H9 (cell line): Measurements from ENCODE around the gene NCOA5. TPM values are rescaled to one million over a fixed set of nuclear protein-coding genes. Genes with fewer than 3 reads are reported as not detected.

ENCODE experiments used
- DNase-seq: peaks from one replicate; pipeline ENCODE4 v3.0.0-alpha.2; 2017
- H2AFZ ChIP-seq: one replicate; pipeline ENCODE4 v1.6.1; 2013; ENCODE audit warnings: mild to moderate bottlenecking, low read length, control low read depth, moderate library complexity
- H2AK5ac ChIP-seq: 2 replicates; pipeline ENCODE4 v1.6.1; 2013; ENCODE audit warnings: low read length, control low read depth, mixed read lengths; ENCODE audit not compliant: insufficient read length
- H2BK120ac ChIP-seq: one replicate; pipeline ENCODE4 v1.6.1; 2013; ENCODE audit warnings: low read depth, mild to moderate bottlenecking, low read length, control low read depth, inconsistent platforms; ENCODE audit not compliant: poor library complexity, severe bottlenecking
- H2BK12ac ChIP-seq: 2 replicates; pipeline ENCODE4 v1.6.1; 2013; ENCODE audit warnings: low read length, control low read depth, mixed read lengths, low read depth; ENCODE audit not compliant: insufficient read length
- H2BK15ac ChIP-seq: 2 replicates; pipeline ENCODE4 v1.6.1; 2013; ENCODE audit warnings: low read depth, low read length, control low read depth
- H2BK20ac ChIP-seq: one replicate; pipeline ENCODE4 v1.6.1; 2013; ENCODE audit warnings: low read depth, mild to moderate bottlenecking, low read length, control low read depth, inconsistent platforms; ENCODE audit not compliant: poor library complexity, severe bottlenecking
- H2BK5ac ChIP-seq: 2 replicates; pipeline ENCODE4 v1.6.1; 2013; ENCODE audit warnings: low read length, control low read depth, mixed read lengths; ENCODE audit not compliant: insufficient read length
- H3K14ac ChIP-seq: 2 replicates; pipeline ENCODE4 v1.6.1; 2013; ENCODE audit warnings: low read length, control low read depth; ENCODE audit not compliant: insufficient read depth
- H3K18ac ChIP-seq: 2 replicates; pipeline ENCODE4 v1.6.1; 2013; ENCODE audit warnings: low read depth, mild to moderate bottlenecking, mixed read lengths, low read length, control low read depth; ENCODE audit not compliant: insufficient read length
- H3K23ac ChIP-seq: 2 replicates; pipeline ENCODE4 v1.6.1; 2013; ENCODE audit warnings: low read length, control low read depth, mixed read lengths, low read depth; ENCODE audit not compliant: insufficient read length
- H3K23me2 ChIP-seq: 2 replicates; pipeline ENCODE4 v1.6.1; 2013; ENCODE audit warnings: low read depth, mild to moderate bottlenecking, mixed read lengths, low read length, control low read depth; ENCODE audit not compliant: insufficient read length, poor library complexity, severe bottlenecking
- H3K27ac ChIP-seq: 2 replicates; pipeline ENCODE4 v1.5.1; 2013; ENCODE audit warnings: low read length, control low read depth, mixed read lengths, low read depth; ENCODE audit not compliant: insufficient read length
- H3K27me3 ChIP-seq: 2 replicates; pipeline ENCODE4 v1.6.1; 2013; ENCODE audit warnings: low read length, control low read depth, inconsistent platforms; ENCODE audit not compliant: insufficient read depth
- H3K4ac ChIP-seq: 2 replicates; pipeline ENCODE4 v1.6.1; 2013; ENCODE audit warnings: low read depth, mild to moderate bottlenecking, control low read depth, inconsistent platforms, low read length, moderate library complexity
- H3K4me1 ChIP-seq: 2 replicates; pipeline ENCODE4 v1.6.1; 2013; ENCODE audit warnings: low read length, control low read depth, inconsistent platforms; ENCODE audit not compliant: insufficient read depth
- H3K4me2 ChIP-seq: 2 replicates; pipeline ENCODE4 v1.6.1; 2013; ENCODE audit warnings: low read length, control low read depth, mixed read lengths; ENCODE audit not compliant: insufficient read length, insufficient read depth
- H3K56ac ChIP-seq: 2 replicates; pipeline ENCODE4 v1.6.1; 2013; ENCODE audit warnings: low read depth, mild to moderate bottlenecking, mixed read lengths, low read length, control low read depth; ENCODE audit not compliant: insufficient read length
- H3K79me1 ChIP-seq: 2 replicates; pipeline ENCODE4 v1.6.1; 2013; ENCODE audit warnings: low read depth, mild to moderate bottlenecking, moderate library complexity, low read length, control low read depth, inconsistent platforms; ENCODE audit not compliant: insufficient read depth, poor library complexity, severe bottlenecking
- H3K79me2 ChIP-seq: 2 replicates; pipeline ENCODE4 v1.6.1; 2013; ENCODE audit warnings: low read length, control low read depth, inconsistent platforms; ENCODE audit not compliant: insufficient read depth
- H3K9ac ChIP-seq: 2 replicates; pipeline ENCODE4 v1.6.1; 2013; ENCODE audit warnings: low read length, control low read depth, mixed read lengths; ENCODE audit not compliant: insufficient read length; ENCODE audit errors: extremely low read depth
- H3K9me3 ChIP-seq: one replicate; pipeline ENCODE4 v1.6.1; 2013; ENCODE audit warnings: low read depth, low read length, inconsistent platforms; ENCODE audit not compliant: control insufficient read depth
- H3T11ph ChIP-seq: one replicate; pipeline ENCODE4 v1.6.1; 2013; ENCODE audit warnings: mild to moderate bottlenecking, low read length, control low read depth, inconsistent platforms
- H4K20me1 ChIP-seq: one replicate; pipeline ENCODE4 v1.6.1; 2013; ENCODE audit not compliant: control insufficient read depth, insufficient read length, insufficient read depth
- H4K5ac ChIP-seq: 2 replicates; pipeline ENCODE4 v1.6.1; 2013; ENCODE audit warnings: low read depth, mild to moderate bottlenecking, mixed read lengths, low read length, control low read depth; ENCODE audit not compliant: insufficient read length
- H4K8ac ChIP-seq: replicated peaks from 2 replicates; pipeline ENCODE4 v1.6.1; 2013; ENCODE audit warnings: low read length, control low read depth, mixed read lengths, low read depth; ENCODE audit not compliant: insufficient read length
- H4K91ac ChIP-seq: 2 replicates; pipeline ENCODE4 v1.6.1; 2013; ENCODE audit warnings: low read depth, mild to moderate bottlenecking, moderate library complexity, mixed read lengths, low read length, control low read depth; ENCODE audit not compliant: insufficient read length
- H3K27ac Mint-ChIP-seq, 3 experiments: 2 replicates in 2 of 3; 3 replicates in 1 of 3; pipeline ENCODE4 v1.8.0; 2020 to 2021; ENCODE audit warnings: mixed read lengths in 3 of 3, mild to moderate bottlenecking in 1 of 3, moderate library complexity in 1 of 3
- H3K27me3 Mint-ChIP-seq: 2 replicates; pipeline ENCODE4 v1.8.0; 2021; ENCODE audit warnings: low read depth, mild to moderate bottlenecking, moderate library complexity, mixed read lengths
- H3K36me3 Mint-ChIP-seq, 3 experiments: 2 replicates in 2 of 3; 3 replicates in 1 of 3; pipeline ENCODE4 v1.8.0; 2020 to 2021; ENCODE audit warnings: low read depth in 3 of 3, mixed read lengths in 3 of 3; ENCODE audit not compliant: insufficient read depth in 1 of 3
- H3K4me1 Mint-ChIP-seq, 2 experiments: 2 replicates each; pipeline ENCODE4 v1.8.0; 2020; ENCODE audit warnings: mixed read lengths in 2 of 2
- H3K4me3 Mint-ChIP-seq, 2 experiments: 2 replicates in 1 of 2; 3 replicates in 1 of 2; pipeline ENCODE4 v1.8.0; 2020 to 2021; ENCODE audit warnings: mild to moderate bottlenecking in 2 of 2, mixed read lengths in 2 of 2, moderate library complexity in 1 of 2
- H3K9me3 Mint-ChIP-seq, 2 experiments: 2 replicates in 1 of 2; 3 replicates in 1 of 2; pipeline ENCODE4 v1.8.0; 2020; ENCODE audit warnings: mild to moderate bottlenecking in 2 of 2, mixed read lengths in 2 of 2, moderate library complexity in 1 of 2
- WGBS: extraction: QIAGEN DNeasy Blood & Tissue Kit; methylation state at CpG from one replicate; pipeline ENCODE4 v1.1.7; 2013; ENCODE audit warnings: missing lambda C conversion rate, low lambda C conversion rate, mixed read lengths; ENCODE audit not compliant: insufficient read length; ENCODE audit errors: extremely low coverage; 5-methylcytosine and 5-hydroxymethylcytosine counted together
- total RNA-seq: library from RNA; stranded (reverse); gene quantifications from 2 replicates; pipeline ENCODE4 v1.2.1, GENCODE V29; 2021
- TF ChIP-seq, protein P1 (sequence below): fragments of 200-600 bp; sonication (generic); conservative IDR thresholded peaks from 3 replicates; pipeline ENCODE4 v1.8.0; 2021; ENCODE audit warnings: antibody characterized with exemption, mild to moderate bottlenecking

NCOA5 gene
- total RNA-seq, 1 experiment from 2014 or later: 55.7 TPM

DNA sequence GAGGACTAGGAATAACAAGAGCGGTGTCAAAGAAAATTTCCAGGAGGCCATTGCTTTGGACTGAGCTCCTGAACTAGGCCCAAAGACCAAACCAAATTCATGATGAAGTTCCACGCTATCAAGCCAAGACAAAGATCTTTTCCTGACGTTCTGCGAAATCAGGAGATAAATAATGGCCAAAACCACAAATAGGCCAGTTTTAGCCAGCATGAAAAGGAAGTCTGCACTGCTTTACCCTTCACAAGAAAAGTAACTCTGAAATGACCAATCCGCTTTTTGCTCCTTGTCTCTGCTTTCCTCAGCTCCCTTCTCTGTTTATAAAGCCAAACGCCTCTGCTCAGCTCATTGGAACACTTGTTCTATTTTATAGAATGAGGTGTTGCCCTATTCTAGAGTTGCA, 6.7 kb downstream of the NCOA5 start:
- Histone ChIP-seq H2BK15ac (no peak overlapping the region), H3K23ac (no peak overlapping the region), H3K18ac (no peak overlapping the region), H3K27me3 (no peaks in the 10 kb centered on the region), H3T11ph (no peak overlapping the region), H4K5ac (no peak overlapping the region), H2BK5ac (no peak overlapping the region), H2AK5ac (no peak overlapping the region), H3K79me2 (peaks cover 30% of the 10 kb centered on the region; the same call in 1 of the 2 replicates), H3K79me1 (peaks cover 9% of the 10 kb centered on the region), H4K20me1 (no peaks in the 10 kb centered on the region), H2BK120ac (no peak overlapping the region), H3K27ac (no peak overlapping the region), H3K56ac (no peak overlapping the region), H3K4me2 (no peak overlapping the region), H4K8ac (no peak overlapping the region), H3K14ac (no peak overlapping the region), H4K91ac (no peak overlapping the region), H2BK12ac (no peak overlapping the region), H3K9ac (no peak overlapping the region), H2AFZ (no peak overlapping the region), H2BK20ac (no peak overlapping the region), H3K4ac (no peak overlapping the region), H3K4me1 (peaks cover 2% of the 10 kb centered on the region; the same call in 1 of the 2 replicates), H3K23me2 (no peaks in the 10 kb centered on the region), H3K9me3 (no peaks in the 10 kb centered on the region)
- DNase-seq: no peak
- Mint-ChIP-seq H3K4me1 (peaks cover 32 to 38% of the 10 kb centered on the region in 2 experiments), H3K27me3 (no peaks in the 10 kb centered on the region), H3K36me3 (peaks cover 2 to 12% (median 9%) of the 10 kb centered on the region in 3 experiments; a peak in 4 of 7 replicates), H3K27ac (no peak overlapping the region; a peak in 2 of 7 replicates), H3K9me3 (no peaks in the 10 kb centered on the region), H3K4me3 (no peak overlapping the region)
- TF ChIP-seq, protein P1, sequence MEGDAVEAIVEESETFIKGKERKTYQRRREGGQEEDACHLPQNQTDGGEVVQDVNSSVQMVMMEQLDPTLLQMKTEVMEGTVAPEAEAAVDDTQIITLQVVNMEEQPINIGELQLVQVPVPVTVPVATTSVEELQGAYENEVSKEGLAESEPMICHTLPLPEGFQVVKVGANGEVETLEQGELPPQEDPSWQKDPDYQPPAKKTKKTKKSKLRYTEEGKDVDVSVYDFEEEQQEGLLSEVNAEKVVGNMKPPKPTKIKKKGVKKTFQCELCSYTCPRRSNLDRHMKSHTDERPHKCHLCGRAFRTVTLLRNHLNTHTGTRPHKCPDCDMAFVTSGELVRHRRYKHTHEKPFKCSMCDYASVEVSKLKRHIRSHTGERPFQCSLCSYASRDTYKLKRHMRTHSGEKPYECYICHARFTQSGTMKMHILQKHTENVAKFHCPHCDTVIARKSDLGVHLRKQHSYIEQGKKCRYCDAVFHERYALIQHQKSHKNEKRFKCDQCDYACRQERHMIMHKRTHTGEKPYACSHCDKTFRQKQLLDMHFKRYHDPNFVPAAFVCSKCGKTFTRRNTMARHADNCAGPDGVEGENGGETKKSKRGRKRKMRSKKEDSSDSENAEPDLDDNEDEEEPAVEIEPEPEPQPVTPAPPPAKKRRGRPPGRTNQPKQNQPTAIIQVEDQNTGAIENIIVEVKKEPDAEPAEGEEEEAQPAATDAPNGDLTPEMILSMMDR: no peak
- no CpG with 5 or more reads among the region's 6 CpGs for WGBS
